NCI-H510A (cell line): Measurements from ENCODE around the gene ZNF8.
"Not testable (repeated sequence)": the region's sequence is repeated elsewhere in the genome, so short reads cannot be mapped to it uniquely, and the experiment has no call there.

Source experiments
- DNase-seq: peaks from one replicate; lab custom pipeline; 2025; lab: John Stamatoyannopoulos, UW

Gene ZNF8

DNA sequence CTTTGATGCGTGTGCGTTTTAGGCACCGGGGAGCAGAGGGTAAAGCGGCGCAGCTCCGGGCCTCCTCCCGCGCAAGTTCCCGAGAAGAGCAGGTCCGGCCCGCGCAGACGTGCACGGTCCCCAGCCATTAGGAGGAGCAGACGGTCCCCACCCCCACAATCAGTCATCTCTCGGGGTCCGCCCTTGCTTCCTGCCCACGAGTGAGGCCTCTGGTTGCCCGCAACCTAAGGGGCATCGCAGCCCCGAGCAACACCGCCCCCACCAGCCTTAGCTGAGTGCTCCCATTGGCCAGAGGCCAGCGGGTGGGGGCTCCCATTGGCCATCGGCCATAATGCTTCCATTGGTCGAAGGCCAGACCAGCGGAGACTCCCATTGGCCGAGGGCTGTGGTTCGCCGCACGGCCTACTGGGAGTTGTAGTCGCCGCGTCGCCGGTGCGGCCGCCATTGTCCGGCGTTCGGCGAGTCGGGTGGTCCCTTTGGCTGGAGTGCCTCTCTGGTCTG is at the start of gene ZNF8:
TSS of gene ZNF8 (plus strand) at position 415 of the 501 bp plus-strand sequence. CDS start 127 bp downstream, outside the sequence.
- DNase-seq, result peak; percentile 98

DNA sequence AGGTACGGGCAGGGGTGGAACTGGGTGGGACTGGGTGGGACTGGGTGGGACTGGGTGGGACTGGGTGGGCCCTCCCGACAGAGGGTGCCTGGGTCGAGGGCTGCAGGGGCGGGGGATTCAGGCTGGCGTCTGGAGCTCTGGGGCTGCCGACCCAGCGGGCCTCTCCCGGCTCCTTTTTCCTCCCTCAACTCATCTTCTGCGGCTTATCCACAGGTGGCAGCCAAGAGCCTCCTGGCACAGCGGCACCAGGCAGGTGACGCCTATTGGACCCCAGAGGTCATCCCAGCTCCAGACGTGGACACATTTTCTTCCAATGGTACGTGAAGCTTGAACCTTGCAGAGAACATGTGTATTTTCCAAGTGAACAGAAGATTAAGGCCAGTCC is 49.5 kb upstream of the ZNF8 start:
- DNase-seq, result no peak

DNA sequence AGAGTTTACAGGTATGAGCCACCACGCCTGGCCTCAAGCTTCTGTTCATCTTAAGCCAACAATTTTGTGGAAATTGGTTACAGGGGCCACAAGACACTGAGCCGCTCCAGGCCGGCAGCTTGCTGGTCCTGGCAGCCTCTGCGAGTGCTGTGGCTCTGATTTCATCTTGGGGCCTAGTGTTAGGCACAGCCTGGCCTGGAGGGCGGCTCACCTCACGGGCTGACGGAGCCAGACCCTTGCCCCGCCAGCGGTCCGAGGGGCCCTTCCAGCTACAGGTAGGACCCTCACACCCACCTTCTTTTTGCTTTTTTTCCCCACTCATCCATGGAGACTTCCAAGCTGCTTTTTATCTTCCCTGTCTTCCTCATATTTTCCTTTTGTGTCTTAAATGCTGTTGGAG is 41.4 kb upstream of the ZNF8 start:
- DNase-seq, result no peak

DNA sequence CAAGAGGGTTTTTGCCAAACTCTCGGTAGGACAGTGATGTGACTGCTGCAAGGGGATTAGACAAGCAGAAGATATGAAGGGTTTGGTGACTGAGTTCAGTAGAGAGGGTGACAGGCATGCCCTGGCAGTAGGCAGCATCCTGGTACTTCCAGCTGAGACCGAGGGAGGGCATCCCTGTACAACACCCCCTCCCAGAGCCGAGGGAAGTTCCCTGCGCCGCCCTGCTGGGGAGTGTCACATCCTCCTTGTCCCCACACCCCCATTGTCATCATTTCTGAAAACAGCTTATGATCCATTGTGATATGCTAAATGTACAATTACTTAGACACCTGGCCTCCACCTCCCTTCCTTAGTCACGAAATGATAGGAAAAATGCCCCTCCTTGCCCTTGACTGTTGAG is 35.4 kb upstream of the ZNF8 start:
- no peak for DNase-seq

DNA sequence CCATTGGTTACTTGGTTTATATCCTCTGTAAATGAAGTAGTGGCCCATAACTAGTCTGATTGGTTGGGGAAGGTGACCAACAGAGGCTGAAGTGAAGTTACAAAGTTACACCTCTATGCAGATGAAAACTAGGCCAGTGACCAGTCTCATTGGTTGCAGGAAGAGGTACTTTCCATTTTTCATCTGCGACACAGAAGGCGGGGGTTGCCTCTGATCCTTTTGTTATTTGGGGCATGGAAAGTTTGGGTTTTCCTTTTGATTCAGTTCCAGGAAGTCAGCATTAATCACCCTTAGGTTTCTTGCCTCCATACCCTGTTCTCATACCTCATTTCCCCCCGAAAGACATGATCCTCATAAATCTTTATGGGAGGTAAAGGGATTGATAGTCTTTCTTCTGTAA is 29.9 kb upstream of the ZNF8 start:
- DNase-seq, result no peak

DNA sequence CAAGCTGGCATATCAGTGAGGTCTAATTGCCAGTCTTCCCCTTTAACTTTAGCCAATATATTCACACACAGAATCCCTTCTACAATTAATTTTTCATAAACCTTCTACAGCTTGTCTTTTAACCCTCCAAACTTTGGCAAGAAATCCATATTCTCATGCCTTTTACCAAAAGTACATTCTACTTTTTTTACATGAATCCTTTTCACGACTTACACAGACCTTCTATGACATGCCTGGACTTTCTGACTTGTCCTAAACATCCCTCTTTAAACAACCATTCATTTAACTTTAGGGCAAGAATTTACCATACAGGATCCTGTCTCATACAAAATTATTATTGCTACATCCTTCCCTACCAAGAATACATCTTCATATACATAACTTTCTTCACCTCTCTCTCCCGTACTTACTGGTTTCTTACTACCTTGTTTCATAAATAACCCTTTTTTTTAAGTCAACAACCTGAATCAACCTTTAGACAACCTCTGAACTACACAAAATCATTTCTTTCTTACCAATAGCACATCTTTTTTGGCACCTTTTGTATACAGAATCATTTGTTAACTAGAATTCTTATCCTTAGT is 26.6 kb upstream of the ZNF8 start:
- DNase-seq, result no peak

- DNase-seq, result not testable (repeated sequence)
Observed at GRCh38 chr19:58258259-58258658, 20.5 kb upstream of the ZNF8 start.

GRCh38 chr19:58261600-58261967 is 17.2 kb upstream of the ZNF8 start:
- no peak for DNase-seq

DNA sequence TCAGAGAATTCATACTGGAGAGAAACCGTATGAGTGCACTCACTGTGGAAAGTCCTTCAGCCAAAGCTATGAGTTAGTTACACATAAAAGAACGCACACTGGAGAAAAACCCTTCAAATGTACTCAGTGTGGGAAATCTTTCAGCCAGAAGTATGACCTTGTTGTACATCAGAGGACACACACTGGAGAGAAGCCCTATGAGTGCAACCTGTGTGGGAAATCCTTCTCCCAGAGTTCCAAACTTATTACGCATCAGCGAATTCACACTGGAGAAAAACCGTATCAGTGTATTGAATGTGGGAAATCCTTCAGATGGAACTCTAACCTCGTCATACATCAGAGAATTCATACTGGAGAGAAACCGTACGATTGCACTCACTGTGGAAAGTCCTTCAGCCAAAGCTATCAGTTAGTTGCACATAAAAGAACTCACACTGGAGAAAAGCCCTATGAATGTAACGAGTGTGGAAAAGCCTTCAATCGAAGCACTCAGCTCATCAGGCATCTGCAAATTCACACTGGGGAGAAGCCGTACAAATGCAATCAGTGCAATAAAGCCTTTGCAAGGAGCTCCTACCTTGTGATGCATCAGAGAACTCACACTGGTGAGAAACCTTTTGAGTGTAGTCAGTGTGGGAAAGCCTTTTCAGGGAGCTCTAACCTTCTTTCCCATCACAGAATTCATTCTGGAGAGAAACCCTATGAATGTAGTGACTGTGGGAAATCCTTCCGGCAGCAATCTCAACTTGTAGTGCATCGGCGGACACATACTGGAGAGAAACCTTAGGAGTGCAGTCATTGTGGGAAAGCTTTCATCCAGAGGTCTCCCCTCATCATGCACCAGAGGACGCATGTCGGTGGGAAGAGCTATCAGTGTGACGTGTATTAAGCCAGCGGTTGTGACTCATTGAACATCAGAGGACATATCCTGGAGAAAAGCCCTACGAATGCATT is 16.5 kb upstream of the ZNF8 start:
- no peak for DNase-seq

DNA sequence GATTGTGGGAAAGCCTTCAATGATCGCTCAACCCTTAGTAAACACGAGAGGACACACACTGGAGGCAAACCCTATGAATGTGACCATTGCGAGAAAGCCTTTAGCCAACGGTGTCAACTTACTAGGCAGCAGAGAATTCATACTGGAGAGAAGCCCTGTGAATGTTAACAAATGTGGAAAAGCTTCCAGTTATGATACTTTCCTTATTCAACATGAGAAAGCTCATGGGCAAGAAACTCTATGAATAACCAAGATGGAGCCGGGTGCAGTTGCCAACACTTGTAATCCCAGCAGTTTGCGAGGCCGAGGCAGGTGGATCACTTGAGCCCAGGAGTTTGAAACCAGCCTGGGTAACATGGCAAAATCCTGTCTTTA is 15.8 kb upstream of the ZNF8 start:
- no peak for DNase-seq

GRCh38 chr19:58265100-58265499 is 13.7 kb upstream of the ZNF8 start:
- no peak for DNase-seq

DNA sequence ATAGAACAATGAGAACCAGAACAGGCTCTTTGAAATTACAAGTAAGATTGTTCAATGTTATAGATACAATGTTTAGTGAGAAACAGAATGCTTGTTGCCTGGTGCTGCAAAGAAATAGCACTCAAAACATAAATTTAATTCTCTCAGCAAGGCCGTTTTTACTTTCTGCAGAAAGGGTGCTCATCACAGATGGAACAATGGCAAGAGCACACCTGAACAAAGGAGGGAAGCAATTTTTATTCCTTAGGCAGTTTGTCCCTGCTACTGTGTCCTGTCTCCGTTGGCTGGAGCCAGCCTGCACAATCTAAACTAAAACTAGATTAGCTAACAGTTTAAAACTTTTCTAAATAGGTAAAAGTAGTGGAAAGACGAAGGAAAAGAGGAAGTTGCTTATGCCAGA is 10.4 kb upstream of the ZNF8 start:
- no peak for DNase-seq

DNA sequence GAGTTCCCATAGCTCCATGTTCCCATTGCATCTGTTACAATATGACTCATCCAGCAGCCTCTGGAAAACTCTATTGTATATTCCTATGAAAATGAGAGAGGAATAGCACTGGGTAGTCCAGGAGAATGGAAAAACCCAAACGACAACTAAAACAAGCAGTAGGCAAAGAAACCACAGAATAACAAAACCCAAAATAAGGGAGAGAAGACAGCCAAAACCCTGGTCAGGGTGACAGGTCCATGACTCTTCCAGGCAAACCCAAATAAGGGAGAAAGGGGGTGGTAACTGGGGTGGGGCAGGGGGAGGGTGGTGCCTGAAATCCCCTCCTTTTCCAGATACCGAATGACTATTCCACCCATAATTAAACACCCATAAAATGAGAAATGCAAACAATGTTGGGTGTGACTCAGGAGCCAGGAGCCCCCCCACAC is 4.0 kb upstream of the ZNF8 start:
- DNase-seq, result no peak

DNA sequence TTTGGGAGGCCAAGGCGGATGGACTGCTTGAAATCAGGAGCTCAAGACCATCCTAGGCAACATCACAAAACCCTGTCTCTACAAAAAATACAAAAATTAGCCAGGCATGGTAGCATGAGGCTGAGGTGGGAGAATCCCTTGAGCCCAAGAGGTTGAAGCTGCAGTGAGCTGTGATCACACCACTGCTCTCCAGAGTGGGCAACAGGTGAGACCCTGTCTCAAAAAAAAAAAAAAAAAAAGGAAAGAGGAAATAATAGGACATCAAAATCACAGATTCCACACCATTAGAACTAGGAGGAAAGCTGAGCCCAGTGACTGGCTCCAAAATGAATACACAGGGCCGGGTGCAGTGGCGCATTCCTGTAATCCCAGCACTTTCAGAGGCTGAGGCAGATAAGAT is 3.2 kb upstream of the ZNF8 start:
- no peak for DNase-seq

- no peak for DNase-seq
Observed at GRCh38 chr19:58277197-58277596, 1.6 kb upstream of the ZNF8 start.

- no peak for DNase-seq
Observed at GRCh38 chr19:58277748-58278540, 811 bp upstream of the ZNF8 start.

DNA sequence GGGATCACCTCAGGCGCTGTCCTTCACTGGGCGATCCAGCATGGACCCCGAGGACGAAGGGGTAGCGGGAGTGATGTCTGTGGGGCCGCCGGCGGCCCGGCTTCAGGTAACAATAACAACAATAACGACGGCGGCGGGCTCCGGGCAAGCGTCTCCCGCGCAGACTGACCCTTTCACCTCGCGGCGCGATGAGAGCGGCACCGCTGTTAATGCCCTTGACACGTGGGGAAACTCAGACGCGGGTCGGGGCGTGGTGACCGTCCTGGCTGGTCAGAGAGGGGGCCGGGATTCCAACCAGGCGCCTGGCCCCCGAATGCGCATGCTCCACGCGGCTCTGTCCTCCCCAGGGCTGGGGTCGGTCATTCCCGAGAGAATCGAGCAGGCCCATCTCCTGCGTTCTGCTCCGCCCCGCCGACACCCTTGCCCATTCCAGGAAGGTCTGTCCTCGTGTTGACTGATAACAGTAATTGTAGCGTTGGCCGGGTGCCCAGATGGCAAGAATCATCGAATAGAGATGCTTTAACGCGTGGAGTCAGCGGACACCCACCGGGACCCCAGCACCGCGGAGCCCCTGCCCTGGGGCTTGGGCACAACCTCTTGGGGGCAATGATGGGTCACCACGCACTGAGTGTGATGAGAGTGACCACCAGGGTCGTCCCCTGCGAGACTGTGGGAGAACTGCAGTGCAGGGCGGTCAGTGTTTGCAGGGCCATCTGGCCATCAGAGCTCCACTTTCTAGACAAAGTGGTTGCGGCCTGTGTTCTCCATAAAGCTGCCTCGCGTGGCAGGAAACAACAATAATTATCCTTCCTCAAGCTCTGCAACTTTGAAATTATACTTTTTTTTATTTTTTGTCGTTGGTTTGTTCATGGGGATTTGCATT is 528 bp downstream of the ZNF8 start:
- DNase-seq, result peak; percentile 41

DNA sequence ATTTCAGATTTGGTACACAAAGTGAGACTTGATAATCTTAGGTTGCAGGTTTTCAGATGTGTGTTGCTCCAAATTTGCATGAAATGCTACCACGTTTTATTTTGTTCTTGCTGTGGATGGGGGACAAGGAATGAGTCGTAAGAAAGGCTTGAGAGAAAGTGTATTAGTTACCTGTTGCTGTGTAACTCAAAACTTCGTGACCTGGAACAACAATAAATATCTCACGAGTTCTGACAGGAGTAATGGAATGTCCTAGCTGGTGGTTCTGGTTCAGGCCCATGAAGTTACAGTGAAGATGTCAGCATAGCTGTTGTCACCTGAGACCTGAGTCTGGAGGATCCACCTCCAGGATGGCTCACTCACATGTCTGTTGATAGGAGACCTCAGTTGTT is 1.2 kb downstream of the ZNF8 start:
- DNase-seq, result no peak

- DNase-seq, result no peak
Observed at GRCh38 chr19:58284199-58284598, 5.4 kb downstream of the ZNF8 start.

DNA sequence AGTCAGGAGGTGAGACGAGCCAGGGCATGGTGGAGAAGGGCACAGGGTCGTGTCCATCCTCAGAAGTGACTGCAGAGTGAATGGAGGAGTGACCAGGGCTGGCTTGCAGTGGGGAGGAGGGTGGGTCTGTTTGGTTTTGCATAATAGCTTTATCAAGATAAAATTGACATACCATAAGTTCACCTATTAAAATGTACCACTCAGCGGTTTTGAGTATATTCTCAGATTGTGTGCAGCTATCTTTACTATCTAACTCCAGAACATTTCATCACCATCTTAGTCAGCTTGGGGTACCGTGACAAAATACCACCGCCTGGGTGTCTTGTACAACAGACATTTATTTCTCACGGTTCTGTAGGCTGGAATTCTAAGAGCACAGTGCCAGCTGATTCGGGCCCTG is 13.2 kb downstream of the ZNF8 start:
- DNase-seq, result no peak

- no peak for DNase-seq
Observed at GRCh38 chr19:58294743-58295374, 16.1 kb downstream of the ZNF8 start.
